ENCODE data around the gene CSKMT. TPM values are rescaled to one million over a fixed set of nuclear protein-coding genes. Genes with fewer than 3 reads are reported as not detected.

Gene CSKMT
- total and polyA plus RNA-seq, 10 of the 15 experiments (the other 5 are each of a cell fraction or from before 2014, with no cell fraction given) = 7.0 to 213 (median 21.6) TPM

GRCh38 chr11:62648185-62648966 is 16.7 kb upstream of the CSKMT start:
- H3K36me3 ChIP-seq (ENCODE audit: control insufficient read depth in 2 of 2, insufficient read depth in 2 of 2, low read length in 1 of 2) = peaks cover 5 to 13% of the 10 kb centered on the region in 2 experiments; a peak in 3 of 4 replicates
- H3K27me3 ChIP-seq (replicated peaks in 1 of 2; ENCODE audit: control insufficient read depth in 2 of 2, insufficient read depth in 2 of 2, low read length in 1 of 2) = no peaks in the 10 kb centered on the region
- ChIA-PET SMC1A (ENCODE audit: uncharacterized antibody, unreplicated experiment) (interaction anchor here (1.4 kb wide), 1 partner anchor 49 kb away, joined by 4 read pairs; no protein-coding TSS in a partner anchor), RAD21 (ENCODE audit: unreplicated experiment) (interaction anchor here (1.0 kb wide), 1 partner anchor 74 kb away, joined by 4 read pairs; the partner anchor contains the start of gene EEF1G), CTCF (interaction anchor here (0.5 to 1.7 kb wide), 3 partner anchors 37 to 90 kb away, joined by 3 to 5 read pairs (median 4); no protein-coding TSS in a partner anchor), POLR2A (interaction anchor here (0.8 to 14.6 kb wide), 3 partner anchors 22 to 27 kb away, joined by 4 to 295 read pairs (median 6); partner anchors contain the start of genes B3GAT3, C11orf98, CSKMT and LBHD1)
- no peaks in the 10 kb centered on the region for H3K9me3 ChIP-seq (replicated peaks; ENCODE audit: control insufficient read depth, insufficient read depth, low read length)
- DNase-seq (ENCODE audit: low read depth, low spot score) (no peak), FAIRE-seq (no peak), ATAC-seq (no peak)
- H2AFZ ChIP-seq (ENCODE audit: control insufficient read depth, low read depth, low read length) = no peak overlapping the region
- no peak overlapping the region for H3K9ac ChIP-seq (ENCODE audit: control insufficient read depth, insufficient read depth, low read length)
- H3K27ac ChIP-seq (ENCODE audit: control insufficient read depth, insufficient read depth) = no peak overlapping the region
- in situ Hi-C loops (cut with MboI) (no loop called here), intact Hi-C loops (cut with micrococcal nuclease; ENCODE audit: unreplicated experiment) (no loop called here)
- H3K4me2 ChIP-seq (ENCODE audit: control insufficient read depth, insufficient read depth) = no peak overlapping the region
- peaks cover 51% of the 10 kb centered on the region for H3K79me2 ChIP-seq (ENCODE audit: control insufficient read depth, insufficient read depth, low read length)
- BruUV-seq (replicated peaks) = no TSS peak
- no peak overlapping the region for H3K4me3 ChIP-seq
- 93% methylated on average over 24 of the region's 24 CpGs for WGBS (ENCODE audit: insufficient coverage, insufficient replicate concordance, low lambda C conversion rate, missing lambda C conversion rate)
- H4K20me1 ChIP-seq (ENCODE audit: control insufficient read depth, insufficient read depth) = no peaks in the 10 kb centered on the region; the same call in 1 of the 2 replicates
- H3K4me1 ChIP-seq (ENCODE audit: control insufficient read depth, insufficient read depth, low read length) = peaks cover 4% of the 10 kb centered on the region; the same call in 1 of the 2 replicates
- TF ChIP-seq PAX5 (IDR thresholded peaks at IDR 0.05; ENCODE audit: borderline replicate concordance, low read depth, low read length) = no peak
- TF ChIP-seq MLLT1 (IDR thresholded peaks at IDR 0.05) = no peak
- TF ChIP-seq SREBF2 (IDR thresholded peaks at IDR 0.05; ENCODE audit: low read length) = no peak
- no peak for TF ChIP-seq CHD1 (IDR thresholded peaks at IDR 0.05; ENCODE audit: low read depth, low read length)
- TF ChIP-seq RELB (IDR thresholded peaks at IDR 0.05; ENCODE audit: low read depth) = no peak
- TF ChIP-seq WRNIP1 (IDR thresholded peaks at IDR 0.05; ENCODE audit: borderline replicate concordance, low read depth, low read length) = no peak
- TF ChIP-seq CBX3 (IDR thresholded peaks at IDR 0.05; ENCODE audit: borderline replicate concordance, low read depth) = no peak
- no peak for TF ChIP-seq MXI1 (IDR thresholded peaks at IDR 0.05; ENCODE audit: low read depth, low read length)
- TF ChIP-seq RELA (IDR thresholded peaks at IDR 0.05; ENCODE audit: borderline replicate concordance, partially characterized antibody) = no peak
- no peak for TF ChIP-seq BRCA1 (IDR thresholded peaks at IDR 0.05; ENCODE audit: low read depth, low read length)
- TF ChIP-seq HCFC1 (IDR thresholded peaks at IDR 0.05; ENCODE audit: low read length) = no peak
- TF ChIP-seq POU2F2 (IDR thresholded peaks at IDR 0.05; ENCODE audit: borderline replicate concordance, low read depth, low read length) = no peak
- TF ChIP-seq GATAD2B (conservative IDR thresholded peaks at IDR 0.05; ENCODE audit: low read depth) = no peak
- no peak for TF ChIP-seq RCOR1 (conservative IDR thresholded peaks at IDR 0.05; ENCODE audit: low read depth, low read length)
- TF ChIP-seq E2F4 (IDR thresholded peaks at IDR 0.05; ENCODE audit: low read depth, low read length) = no peak
- no peak for TF ChIP-seq STAT1 (conservative IDR thresholded peaks at IDR 0.05)
- TF ChIP-seq BCL11A (IDR thresholded peaks at IDR 0.05; ENCODE audit: low read depth, low read length) = no peak
- no peak for TF ChIP-seq FOS (IDR thresholded peaks at IDR 0.05; ENCODE audit: borderline replicate concordance, extremely low read depth, insufficient read length)
